Measurements from ENCODE around the gene MAP2K1.

- TF ChIP-seq CTCF (conservative IDR thresholded peaks at IDR 0.05; ENCODE audit: low read depth, low read length) (no peak), EZH2 (IDR thresholded peaks at IDR 0.05; ENCODE audit: borderline replicate concordance, low read depth, low read length, poor library complexity, severe bottlenecking) (no peak)
Observed at GRCh38 chr15:66503780-66504562, 117.3 kb downstream of the MAP2K1 start.

Data from A673 (cell line).